Stimulated activated effector memory CD8-positive, alpha-beta T cell treated with anti-CD3 and anti-CD28 coated beads, Interleukin-12 subunit alpha, Interleukin-12 subunit beta, amount 100 ng/mL, for 72 hours (primary cell): ENCODE measurements around the gene RHBDL1.

Experiments
- ATAC-seq: fragments of 150-1000 bp; cut with Tn5 transposase; 2 replicates; pipeline ENCODE4 v1.10.0; 2021
- DNase-seq, 2 donors: peaks; one replicate each; pipeline ENCODE4 v3.0.0; 2021 to 2022; ENCODE audit warnings: low spot score in 2 of 2
- H3K27ac Mint-ChIP-seq: one replicate; pipeline ENCODE4 v1.8.0; 2022; ENCODE audit warnings: mild to moderate bottlenecking, mixed read lengths
- H3K36me3 Mint-ChIP-seq: one replicate; pipeline ENCODE4 v1.8.0; 2022; ENCODE audit warnings: mild to moderate bottlenecking, mixed read lengths
- H3K4me1 Mint-ChIP-seq: one replicate; pipeline ENCODE4 v1.8.0; 2022; ENCODE audit warnings: mixed read lengths
- H3K4me3 Mint-ChIP-seq: one replicate; pipeline ENCODE4 v1.8.0; 2022; ENCODE audit warnings: mild to moderate bottlenecking, mixed read lengths
- H3K9me3 Mint-ChIP-seq: one replicate; pipeline ENCODE4 v1.8.0; 2022; ENCODE audit warnings: mixed read lengths

The RHBDL1 gene

GRCh38 chr16:645852-646678 is 29.4 kb upstream of the RHBDL1 start:
- Mint-ChIP-seq H3K9me3 (no peaks in the 10 kb centered on the region), H3K27ac (no peak overlapping the region), H3K4me3 (no peak overlapping the region), H3K36me3 (peaks cover 23% of the 10 kb centered on the region), H3K4me1 (peaks cover 37% of the 10 kb centered on the region)
- ATAC-seq (no peak), DNase-seq (no peak)

GRCh38 chr16:646679-647172 is 28.7 kb upstream of the RHBDL1 start:
- Mint-ChIP-seq H3K4me1 (peaks cover 37% of the 10 kb centered on the region), H3K27ac (no peak overlapping the region)

GRCh38 chr16:647173-647902 is 28.1 kb upstream of the RHBDL1 start:
- Mint-ChIP-seq H3K36me3 (peaks cover 26% of the 10 kb centered on the region), H3K4me3 (peak overlapping the region; percentile 75), H3K27ac (peak overlapping the region; percentile 74), H3K4me1 (peaks cover 37% of the 10 kb centered on the region), H3K9me3 (no peaks in the 10 kb centered on the region)
- DNase-seq (no peak), ATAC-seq (no peak)

More at GRCh38 chr16:646679-647172, 28.7 kb upstream of the RHBDL1 start:
- DNase-seq (no peak), ATAC-seq (no peak)
- H3K36me3 Mint-ChIP-seq = peaks cover 26% of the 10 kb centered on the region
- H3K9me3 Mint-ChIP-seq = no peaks in the 10 kb centered on the region
- H3K4me3 Mint-ChIP-seq = peak overlapping the region; percentile 29

GRCh38 chr16:648071-648780 is 27.2 kb upstream of the RHBDL1 start:
- ATAC-seq (peak; percentile 25), DNase-seq (peak in 1 of 2 donors; percentile 67)
- Mint-ChIP-seq H3K27ac (peak overlapping the region; percentile 74), H3K4me1 (peaks cover 37% of the 10 kb centered on the region), H3K36me3 (peaks cover 26% of the 10 kb centered on the region), H3K4me3 (peak overlapping the region; percentile 75), H3K9me3 (no peaks in the 10 kb centered on the region)

GRCh38 chr16:648781-649589 is 26.5 kb upstream of the RHBDL1 start, which contains the start of gene WDR90:
TSS of gene WDR90 (plus strand) at chr16:649365. CDS start at chr16:649417, 52 bp downstream.
- peak within 1 kb of the TSS; percentile 74 for H3K27ac Mint-ChIP-seq
- ATAC-seq = peak; percentile 93

GRCh38 chr16:649631-650030 is 25.8 kb upstream of the RHBDL1 start:
- Mint-ChIP-seq H3K4me1 (peaks cover 24% of the 10 kb centered on the region), H3K4me3 (peak overlapping the region; percentile 75), H3K27ac (peak overlapping the region; percentile 63), H3K9me3 (no peaks in the 10 kb centered on the region), H3K36me3 (peaks cover 13% of the 10 kb centered on the region)
- ATAC-seq = peak; percentile 37
- DNase-seq = no peak

More at GRCh38 chr16:648781-649589, 26.5 kb upstream of the RHBDL1 start, which contains the start of gene WDR90:
- Mint-ChIP-seq H3K4me1 (peaks cover 30% of the 10 kb centered on the region), H3K9me3 (no peaks in the 10 kb centered on the region), H3K4me3 (peak within 1 kb of the TSS; percentile 75), H3K36me3 (peaks cover 19% of the 10 kb centered on the region)
- DNase-seq = peak; percentile 85 to 96

GRCh38 chr16:651844-652243 is 23.6 kb upstream of the RHBDL1 start:
- H3K4me3 Mint-ChIP-seq = no peak overlapping the region
- ATAC-seq (no peak), DNase-seq (no peak)
- peaks cover 10% of the 10 kb centered on the region for H3K36me3 Mint-ChIP-seq
- H3K9me3 Mint-ChIP-seq = no peaks in the 10 kb centered on the region
- H3K4me1 Mint-ChIP-seq = peaks cover 16% of the 10 kb centered on the region
- no peak overlapping the region for H3K27ac Mint-ChIP-seq

GRCh38 chr16:652454-653305 is 22.8 kb upstream of the RHBDL1 start:
- H3K27ac Mint-ChIP-seq = no peak overlapping the region
- no peak for ATAC-seq
- H3K9me3 Mint-ChIP-seq = no peaks in the 10 kb centered on the region
- H3K36me3 Mint-ChIP-seq = peaks cover 10% of the 10 kb centered on the region
- peaks cover 16% of the 10 kb centered on the region for H3K4me1 Mint-ChIP-seq
- no peak overlapping the region for H3K4me3 Mint-ChIP-seq
- no peak for DNase-seq

- no peaks in the 10 kb centered on the region for H3K9me3 Mint-ChIP-seq
Measured at GRCh38 chr16:654034-654433, 21.4 kb upstream of the RHBDL1 start.

GRCh38 chr16:657487-657886 is 18.0 kb upstream of the RHBDL1 start:
- H3K4me1 Mint-ChIP-seq = peaks cover 9% of the 10 kb centered on the region
- no peak overlapping the region for H3K27ac Mint-ChIP-seq
- no peak for ATAC-seq
- H3K36me3 Mint-ChIP-seq = no peaks in the 10 kb centered on the region
- no peak for DNase-seq
- H3K4me3 Mint-ChIP-seq = no peak overlapping the region
- H3K9me3 Mint-ChIP-seq = no peaks in the 10 kb centered on the region

More at GRCh38 chr16:654034-654433, 21.4 kb upstream of the RHBDL1 start:
- H3K36me3 Mint-ChIP-seq = peaks cover 10% of the 10 kb centered on the region
- H3K4me3 Mint-ChIP-seq = no peak overlapping the region
- DNase-seq (no peak), ATAC-seq (no peak)
- no peak overlapping the region for H3K27ac Mint-ChIP-seq
- peaks cover 6% of the 10 kb centered on the region for H3K4me1 Mint-ChIP-seq

- no peak for ATAC-seq
- H3K9me3 Mint-ChIP-seq = no peaks in the 10 kb centered on the region
- no peak overlapping the region for H3K27ac Mint-ChIP-seq
- no peak for DNase-seq
- no peak overlapping the region for H3K4me3 Mint-ChIP-seq
- H3K4me1 Mint-ChIP-seq = peaks cover 9% of the 10 kb centered on the region
- peaks cover 9% of the 10 kb centered on the region for H3K36me3 Mint-ChIP-seq
Measured at GRCh38 chr16:658679-659571, 16.5 kb upstream of the RHBDL1 start.

- Mint-ChIP-seq H3K4me3 (no peak overlapping the region), H3K4me1 (peaks cover 9% of the 10 kb centered on the region), H3K9me3 (no peaks in the 10 kb centered on the region), H3K36me3 (peaks cover 9% of the 10 kb centered on the region), H3K27ac (no peak overlapping the region)
- ATAC-seq (no peak), DNase-seq (no peak)
Measured at GRCh38 chr16:659618-660017, 15.9 kb upstream of the RHBDL1 start.

GRCh38 chr16:660132-660458 is 15.4 kb upstream of the RHBDL1 start:
- no peaks in the 10 kb centered on the region for H3K9me3 Mint-ChIP-seq

More at GRCh38 chr16:660132-660458, 15.4 kb upstream of the RHBDL1 start:
- ATAC-seq (no peak), DNase-seq (no peak)
- H3K36me3 Mint-ChIP-seq = peaks cover 9% of the 10 kb centered on the region
- H3K4me1 Mint-ChIP-seq = peaks cover 9% of the 10 kb centered on the region
- no peak overlapping the region for H3K4me3 Mint-ChIP-seq
- H3K27ac Mint-ChIP-seq = no peak overlapping the region
